ENCODE data around the gene PAQR8. TPM values are rescaled to one million over a fixed set of nuclear protein-coding genes. Genes with fewer than 3 reads are reported as not detected.

Gene PAQR8
- total RNA-seq, 1 donor from 2014 or later: 9.5 TPM

DNA sequence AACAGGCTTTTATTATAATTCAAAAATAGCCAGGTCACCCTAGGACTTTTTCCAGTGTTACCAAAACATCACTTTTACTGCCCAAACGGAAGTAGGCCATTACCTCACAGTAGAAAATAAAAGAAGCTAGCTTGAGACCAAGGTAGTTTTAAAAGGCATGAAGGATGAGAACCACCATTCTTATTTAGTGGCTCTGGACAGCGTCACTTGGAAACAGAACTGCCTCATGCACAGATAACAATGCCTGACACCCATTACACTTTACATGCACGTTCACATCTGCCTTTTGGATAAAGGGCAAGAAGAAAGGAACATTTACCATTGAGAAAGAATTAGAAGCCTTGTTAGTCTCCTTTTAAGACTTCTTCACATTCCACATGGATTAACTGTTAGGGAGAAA, 1.9 kb upstream of the PAQR8 start:
- H3K27me3 Mint-ChIP-seq (ENCODE audit: low read depth): peaks cover 12% of the 10 kb centered on the region
- no peak for TF ChIP-seq CTCF (IDR thresholded peaks at IDR 0.05; ENCODE audit: unreplicated experiment)
- no peaks in the 10 kb centered on the region for H3K36me3 Mint-ChIP-seq
- H3K9me3 Mint-ChIP-seq: no peaks in the 10 kb centered on the region
- H3K4me3 Mint-ChIP-seq: peak overlapping the region; percentile 2
- DNase-seq (ENCODE audit: low spot score in 2 of 2, unreplicated experiment in 2 of 2): no peak
- H3K27ac Mint-ChIP-seq: no peak overlapping the region
- peaks cover 35% of the 10 kb centered on the region for H3K4me1 Mint-ChIP-seq

GRCh38 chr6:52360601-52361413, 1.1 kb upstream of the PAQR8 start:
- H3K4me1 Mint-ChIP-seq: peaks cover 36% of the 10 kb centered on the region
- no peaks in the 10 kb centered on the region for H3K9me3 Mint-ChIP-seq
- no peaks in the 10 kb centered on the region for H3K36me3 Mint-ChIP-seq
- peaks cover 12% of the 10 kb centered on the region for H3K27me3 Mint-ChIP-seq (ENCODE audit: low read depth)
- no peak for DNase-seq (ENCODE audit: low spot score in 2 of 2, unreplicated experiment in 2 of 2)
- peak overlapping the region; percentile 75 for H3K4me3 Mint-ChIP-seq
- TF ChIP-seq CTCF (IDR thresholded peaks at IDR 0.05; ENCODE audit: unreplicated experiment): no peak
- H3K27ac Mint-ChIP-seq: no peak overlapping the region

DNA sequence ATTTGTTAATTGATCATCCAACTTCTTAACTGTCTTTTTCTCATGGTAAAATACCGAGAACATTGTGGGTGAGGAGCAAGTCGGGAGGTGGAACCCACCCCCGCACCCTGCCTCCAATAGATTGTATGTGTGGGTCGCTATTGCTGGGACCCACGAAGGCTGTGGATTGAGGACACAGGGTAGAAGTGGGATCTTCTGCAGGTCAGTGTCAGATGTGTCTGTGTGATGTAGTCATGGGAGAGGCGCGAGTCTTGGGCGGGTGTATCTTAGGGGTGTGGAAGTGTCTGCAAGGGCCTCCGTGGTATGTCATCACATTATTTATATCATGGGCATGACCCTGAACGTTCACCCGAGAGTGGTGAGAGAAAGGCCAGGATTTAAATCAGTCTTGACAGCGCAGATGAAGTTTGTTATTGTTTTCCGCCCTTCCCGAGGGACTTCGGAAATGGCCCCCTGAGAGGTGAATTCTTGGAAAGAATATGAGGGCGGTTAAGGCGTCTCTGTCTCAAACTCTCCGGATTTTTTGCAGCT, 472 bp upstream of the PAQR8 start:
- TF ChIP-seq CTCF (IDR thresholded peaks at IDR 0.05; ENCODE audit: unreplicated experiment): no peak
- Mint-ChIP-seq H3K27me3 (ENCODE audit: low read depth) (peaks cover 12% of the 10 kb centered on the region), H3K36me3 (no peaks in the 10 kb centered on the region), H3K4me1 (peaks cover 37% of the 10 kb centered on the region), H3K9me3 (no peaks in the 10 kb centered on the region), H3K4me3 (peak overlapping the region; percentile 75), H3K27ac (peak overlapping the region; percentile 55)
- DNase-seq (ENCODE audit: low spot score in 2 of 2, unreplicated experiment in 2 of 2): no peak

- H3K36me3 Mint-ChIP-seq: no peaks in the 10 kb centered on the region
- peak overlapping the region; percentile 86 for H3K27ac Mint-ChIP-seq
- peaks cover 37% of the 10 kb centered on the region for H3K4me1 Mint-ChIP-seq
- H3K27me3 Mint-ChIP-seq (ENCODE audit: low read depth): peaks cover 12% of the 10 kb centered on the region
- peak; percentile 21 to 45 for DNase-seq (ENCODE audit: low spot score in 2 of 2, unreplicated experiment in 2 of 2)
- no peaks in the 10 kb centered on the region for H3K9me3 Mint-ChIP-seq
- no peak for TF ChIP-seq CTCF (IDR thresholded peaks at IDR 0.05; ENCODE audit: unreplicated experiment)
- H3K4me3 Mint-ChIP-seq: peak overlapping the region; percentile 88
Observed at GRCh38 chr6:52362443-52363227, 684 bp downstream of the PAQR8 start.

DNA sequence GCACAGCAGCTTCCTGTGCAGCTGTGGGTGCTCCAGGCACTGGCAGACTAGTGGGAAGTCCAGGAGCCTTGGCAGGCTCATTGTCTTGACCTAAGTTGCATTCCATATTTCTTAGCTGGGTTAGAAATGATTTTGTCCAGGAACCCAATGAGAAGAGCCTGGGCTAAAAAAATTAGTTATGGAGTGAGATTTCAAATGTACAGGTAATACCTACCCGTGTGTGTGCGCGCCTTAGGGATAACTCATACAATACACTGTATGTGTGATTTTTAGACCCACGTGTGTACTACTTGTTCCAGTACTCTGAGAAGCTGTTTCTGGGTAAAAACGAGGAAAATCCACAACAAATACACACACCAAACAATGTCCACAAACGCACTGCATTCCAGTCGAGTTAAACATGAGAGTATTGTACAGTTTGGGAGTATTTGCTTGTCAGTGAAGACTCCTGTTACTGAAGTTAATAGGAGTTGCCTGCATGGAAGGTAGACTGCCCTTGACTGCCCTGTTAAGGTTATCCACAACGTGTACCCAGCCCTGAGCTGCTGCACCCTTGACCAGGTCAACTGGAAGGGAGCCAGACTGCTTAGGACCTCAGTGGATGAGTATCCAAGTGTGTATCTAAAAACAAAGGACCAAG, 1.4 kb downstream of the PAQR8 start:
- Mint-ChIP-seq H3K36me3 (peaks cover 7% of the 10 kb centered on the region), H3K4me3 (peak overlapping the region; percentile 88), H3K4me1 (peaks cover 37% of the 10 kb centered on the region), H3K27ac (peak overlapping the region; percentile 86), H3K27me3 (ENCODE audit: low read depth) (peaks cover 12% of the 10 kb centered on the region), H3K9me3 (no peaks in the 10 kb centered on the region)
- no peak for DNase-seq (ENCODE audit: low spot score in 2 of 2, unreplicated experiment in 2 of 2)
- no peak for TF ChIP-seq CTCF (IDR thresholded peaks at IDR 0.05; ENCODE audit: unreplicated experiment)
